Ureter (tissue), 1 donor: ENCODE results near the gene ID1. TPM values are rescaled to one million over a fixed set of nuclear protein-coding genes. Genes with fewer than 3 reads are reported as not detected.
"Not testable (repeated sequence)": the region's sequence is repeated elsewhere in the genome, so short reads cannot be mapped to it uniquely, and the experiment has no call there.

ENCODE experiments used
- DNase-seq: peaks from one replicate; pipeline ENCODE4 v3.0.0-alpha.2; 2020; ENCODE audit warnings: low spot score
- total RNA-seq: library from RNA; stranded (reverse); gene quantifications from one replicate; pipeline ENCODE4 v1.2.4, GENCODE V29; 2023
- donor health status: DM: yes; HTN: yes; CAD: no.

ID1 gene
- total RNA-seq, 1 donor from 2014 or later: 367 TPM

- no peak for DNase-seq
These were observed 32.6 kb downstream of the ID1 start, which contains the start of gene COX4I2 for GRCh38 chr20:31637660-31638059. TSS of gene COX4I2 (plus strand) at chr20:31637912. CDS start at chr20:31639018, 1,106 bp downstream.

- no peak for DNase-seq
These were observed 33.2 kb downstream of the ID1 start for GRCh38 chr20:31638317-31638716.

DNA sequence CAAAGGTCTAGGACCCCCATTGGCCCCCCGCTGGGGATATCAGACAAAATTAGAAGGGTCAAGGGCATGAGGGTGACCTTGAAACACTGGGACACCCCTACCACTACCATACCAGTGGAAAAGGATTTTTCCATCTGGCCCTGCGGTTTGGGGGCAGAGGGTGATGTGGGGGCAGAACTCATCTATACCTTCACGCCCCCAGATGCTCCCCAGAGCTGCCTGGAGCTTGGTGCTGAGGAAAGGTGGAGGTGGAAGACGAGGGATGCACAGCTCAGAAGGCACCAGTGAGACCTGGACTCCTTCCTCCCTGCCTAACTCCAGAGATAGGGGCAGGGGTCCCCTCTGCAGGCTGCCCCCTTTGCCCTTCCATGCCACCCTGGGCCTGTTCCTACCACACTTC is 33.7 kb downstream of the ID1 start:
- DNase-seq: no peak

DNA sequence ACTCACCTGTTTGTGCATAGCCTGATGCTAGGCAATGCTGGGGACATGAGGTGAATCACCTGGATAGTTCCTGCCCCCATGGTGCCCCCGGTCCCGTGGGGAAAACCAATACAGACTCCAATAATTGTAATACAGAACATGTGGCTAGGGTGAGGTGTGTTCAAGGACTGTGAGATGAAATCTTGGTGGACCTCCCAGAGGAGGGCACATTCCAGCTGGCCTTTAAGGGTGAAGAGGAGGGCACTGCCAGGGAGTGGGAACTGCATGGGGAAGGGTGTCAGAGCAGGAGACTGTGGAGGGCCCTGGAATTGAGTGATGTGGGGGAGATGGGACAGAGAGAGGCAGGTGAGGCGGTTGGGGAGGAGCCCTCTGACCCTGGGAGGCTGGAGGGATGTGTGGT is 35.2 kb downstream of the ID1 start:
- no peak for DNase-seq

- no peak for DNase-seq
These were observed 36.3 kb downstream of the ID1 start for GRCh38 chr20:31641391-31641790.

- no peak for DNase-seq
These were observed 37.7 kb downstream of the ID1 start for GRCh38 chr20:31642837-31643236.

- DNase-seq: no peak
These were observed 38.4 kb downstream of the ID1 start for GRCh38 chr20:31643522-31643921.

GRCh38 chr20:31644701-31645100 is 39.6 kb downstream of the ID1 start:
- DNase-seq: no peak

GRCh38 chr20:31648104-31648503 is 43.0 kb downstream of the ID1 start:
- DNase-seq: not testable (repeated sequence)

GRCh38 chr20:31652917-31653396 is 47.9 kb downstream of the ID1 start:
- DNase-seq: no peak

- no peak for DNase-seq
These were observed 48.5 kb downstream of the ID1 start for GRCh38 chr20:31653561-31653960.

- no peak for DNase-seq
These were observed 49.4 kb downstream of the ID1 start for GRCh38 chr20:31654534-31654933.

Other genes with a start within 250 kb of the ID1 start
- not detected for gene DEFB118, start 236.7 kb upstream of the ID1 start, total RNA-seq
- gene DEFB119, start 214.7 kb upstream of the ID1 start, total RNA-seq: not detected
- not detected for gene DEFB121, start 199.1 kb upstream of the ID1 start, total RNA-seq
- gene DEFB123, start 164.7 kb upstream of the ID1 start, total RNA-seq: not detected
- gene DEFB124, start 130.2 kb upstream of the ID1 start, total RNA-seq: 3.3 TPM
- 8.6 TPM for gene REM1, start 130.0 kb upstream of the ID1 start, total RNA-seq
- 176 TPM for gene HM13, start 90.8 kb upstream of the ID1 start, total RNA-seq
- 4.0 TPM for gene COX4I2, start 32.6 kb downstream of the ID1 start, total RNA-seq
- gene BCL2L1, start 117.6 kb downstream of the ID1 start, total RNA-seq: 91.4 TPM
- gene TPX2, start 134.0 kb downstream of the ID1 start, total RNA-seq: 0.81 TPM
- gene MYLK2, start 214.1 kb downstream of the ID1 start, total RNA-seq: not detected
- not detected for gene FOXS1, start 240.3 kb downstream of the ID1 start, total RNA-seq